ENCODE data around the gene NCS1. TPM values are rescaled to one million over a fixed set of nuclear protein-coding genes. Genes with fewer than 3 reads are reported as not detected.
"Not testable (repeated sequence)": the region's sequence is repeated elsewhere in the genome, so short reads cannot be mapped to it uniquely, and the experiment has no call there.

The NCS1 gene
- total and polyA plus RNA-seq, 5 donors from 2014 or later = 0.22 TPM; not detected in 4

DNA sequence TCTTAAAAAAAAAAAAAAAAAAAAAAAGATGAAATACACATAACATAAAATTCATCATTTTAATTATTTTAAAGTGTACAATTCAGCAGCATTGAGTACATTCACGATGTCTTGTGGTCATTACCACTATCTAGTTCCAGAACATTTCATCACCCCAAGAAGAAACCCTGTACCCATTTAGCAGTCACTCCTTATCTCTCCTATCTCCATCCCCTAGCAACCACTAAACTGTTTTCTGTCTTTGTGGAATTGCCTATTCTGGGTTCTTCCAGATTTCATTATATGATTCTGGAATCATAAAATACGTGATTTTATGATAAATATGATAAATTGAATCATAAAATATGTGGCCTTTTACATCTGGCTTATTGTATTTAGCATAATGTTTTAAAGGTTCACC, 84.4 kb downstream of the NCS1 start:
- Histone ChIP-seq H3K27me3 (ENCODE audit: control insufficient read depth, insufficient read depth, low read length) (peaks cover 1% of the 10 kb centered on the region), H3K36me3 (ENCODE audit: control insufficient read depth, insufficient read depth, low read length) (no peaks in the 10 kb centered on the region), H3K27ac (ENCODE audit: insufficient read depth, low read length, poor library complexity, severe bottlenecking) (no peak overlapping the region), H3K4me3 (ENCODE audit: low read depth, low read length) (no peak overlapping the region), H3K9me3 (ENCODE audit: control insufficient read depth in 2 of 2, low read length in 2 of 2) (no peaks in the 10 kb centered on the region), H3K4me1 (ENCODE audit: control insufficient read depth, insufficient read depth, low read length, poor library complexity, severe bottlenecking) (no peaks in the 10 kb centered on the region)
- Mint-ChIP-seq H3K4me1 (no peaks in the 10 kb centered on the region), H3K9me3 (peaks cover 0 to 5% (median 0%) of the 10 kb centered on the region in 7 donors), H3K36me3 (no peaks in the 10 kb centered on the region), H3K4me3 (no peak overlapping the region), H3K27ac (no peak overlapping the region), H3K27me3 (peaks cover 16% of the 10 kb centered on the region)
- no peak for ATAC-seq (ENCODE audit: low read depth in 2 of 2)
- DNase-seq = no peak

DNA sequence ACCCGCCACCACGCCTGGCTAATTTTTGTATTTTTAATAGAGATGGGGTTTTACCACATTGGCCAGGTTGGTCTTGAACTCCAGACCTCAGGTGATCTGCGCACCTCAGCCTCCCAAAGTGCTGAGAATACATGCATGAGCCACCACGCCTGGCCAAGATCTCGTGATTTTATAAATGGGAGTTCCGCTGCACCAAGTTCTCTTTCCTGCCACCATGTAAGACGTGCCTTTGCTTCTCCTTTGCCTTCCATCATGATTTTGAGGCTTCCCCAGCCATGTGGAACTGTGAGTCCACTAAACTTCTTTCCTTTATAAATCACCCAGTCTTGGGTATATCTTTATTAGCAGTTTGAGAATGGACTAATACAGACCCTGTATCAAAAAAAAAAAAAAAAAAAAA, 85.9 kb downstream of the NCS1 start:
- not testable (repeated sequence) for H3K36me3 ChIP-seq (ENCODE audit: control insufficient read depth, insufficient read depth, low read length); H3K36me3 Mint-ChIP-seq; H3K4me1 ChIP-seq (ENCODE audit: control insufficient read depth, insufficient read depth, low read length, poor library complexity, severe bottlenecking); H3K4me3 ChIP-seq (ENCODE audit: low read depth, low read length); DNase-seq; H3K4me1 Mint-ChIP-seq; H3K9me3 Mint-ChIP-seq; ATAC-seq (ENCODE audit: low read depth in 2 of 2); H3K4me3 Mint-ChIP-seq; H3K27ac ChIP-seq (ENCODE audit: insufficient read depth, low read length, poor library complexity, severe bottlenecking); H3K27ac Mint-ChIP-seq; H3K27me3 ChIP-seq (ENCODE audit: control insufficient read depth, insufficient read depth, low read length); H3K9me3 ChIP-seq (ENCODE audit: control insufficient read depth in 2 of 2, low read length in 2 of 2)
- peaks cover 16% of the 10 kb centered on the region for H3K27me3 Mint-ChIP-seq

DNA sequence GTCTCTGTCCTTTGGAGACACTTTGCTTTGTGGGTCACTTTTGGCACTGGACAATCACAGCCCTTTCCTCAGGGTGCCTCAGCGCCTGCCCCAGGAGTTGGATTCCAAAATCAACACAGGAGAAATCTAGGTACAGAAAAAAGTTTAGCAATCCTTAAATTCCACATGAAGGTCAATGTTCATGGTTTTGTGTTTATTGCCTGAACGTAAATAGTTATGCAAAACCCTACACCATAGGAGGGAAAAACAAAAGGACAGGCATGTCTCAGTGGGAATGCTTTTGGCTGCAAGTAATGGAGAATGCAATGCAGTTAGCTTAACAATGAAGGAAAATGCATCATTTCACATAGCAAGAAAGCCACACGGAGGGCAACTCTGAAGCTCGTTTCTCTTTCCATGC, 86.8 kb downstream of the NCS1 start:
- no peak for ATAC-seq (ENCODE audit: low read depth in 2 of 2)
- H3K27ac ChIP-seq (ENCODE audit: insufficient read depth, low read length, poor library complexity, severe bottlenecking) = no peak overlapping the region
- no peak overlapping the region for H3K4me3 ChIP-seq (ENCODE audit: low read depth, low read length)
- DNase-seq = no peak
- peaks cover 8% of the 10 kb centered on the region for H3K27me3 ChIP-seq (ENCODE audit: control insufficient read depth, insufficient read depth, low read length)
- no peaks in the 10 kb centered on the region for H3K36me3 ChIP-seq (ENCODE audit: control insufficient read depth, insufficient read depth, low read length)
- H3K4me1 Mint-ChIP-seq = no peaks in the 10 kb centered on the region
- peaks cover 0 to 5% (median 0%) of the 10 kb centered on the region in 7 donors for H3K9me3 Mint-ChIP-seq
- H3K4me1 ChIP-seq (ENCODE audit: control insufficient read depth, insufficient read depth, low read length, poor library complexity, severe bottlenecking) = no peaks in the 10 kb centered on the region
- no peaks in the 10 kb centered on the region for H3K36me3 Mint-ChIP-seq
- no peaks in the 10 kb centered on the region for H3K9me3 ChIP-seq (ENCODE audit: control insufficient read depth in 2 of 2, low read length in 2 of 2)
- H3K4me3 Mint-ChIP-seq = no peak overlapping the region
- no peak overlapping the region for H3K27ac Mint-ChIP-seq
- peaks cover 18% of the 10 kb centered on the region for H3K27me3 Mint-ChIP-seq

DNA sequence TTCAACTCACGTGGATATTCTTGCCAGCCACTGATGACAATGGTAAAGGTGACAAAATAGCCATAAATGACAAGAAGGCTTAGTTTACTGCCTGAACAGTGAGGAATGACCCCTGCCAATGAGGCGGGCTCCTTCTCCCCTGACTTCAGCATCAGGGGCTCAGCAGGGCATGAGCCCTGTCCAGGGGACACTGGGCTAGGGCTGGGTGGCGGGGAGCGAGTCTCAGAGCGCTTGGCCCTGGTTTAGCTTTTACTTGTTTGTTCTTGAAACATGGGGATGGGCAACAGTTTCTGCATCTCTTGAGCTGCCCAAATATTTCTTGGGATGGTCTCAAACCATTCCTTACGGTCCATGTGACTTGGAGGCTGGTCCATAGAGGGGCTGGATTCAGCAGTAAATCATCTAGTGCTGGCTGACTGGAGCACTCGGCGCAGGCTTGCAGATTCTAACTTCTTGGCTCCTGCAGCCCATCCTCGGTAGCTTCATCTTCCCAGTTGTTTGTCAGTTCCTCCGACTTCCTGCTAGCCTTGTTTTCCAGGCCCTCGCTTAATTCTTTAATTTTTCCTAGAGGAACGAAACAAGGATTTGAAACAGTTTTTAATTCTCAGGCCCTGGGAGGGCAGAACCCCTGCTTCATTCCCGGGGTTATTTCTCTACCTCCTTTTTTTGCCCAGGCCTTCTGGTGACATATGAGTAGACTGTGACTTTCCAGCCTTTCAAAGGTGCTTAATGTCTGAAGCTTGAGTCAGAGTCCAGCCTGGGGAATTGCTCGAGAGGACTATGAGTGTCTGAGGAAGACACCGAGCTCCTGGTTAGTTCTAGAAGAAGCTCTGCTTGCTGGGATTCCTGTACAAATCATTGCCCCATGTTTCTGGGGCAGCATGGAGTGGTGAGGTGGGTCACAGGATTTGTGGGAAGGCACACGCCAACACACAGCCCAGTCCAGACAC, 88.9 kb downstream of the NCS1 start:
- Mint-ChIP-seq H3K4me1 (peaks cover 0 to 2% (median 0%) of the 10 kb centered on the region in 4 donors), H3K9me3 (peaks cover 0 to 5% (median 0%) of the 10 kb centered on the region in 7 donors), H3K27me3 (peaks cover 29% of the 10 kb centered on the region), H3K4me3 (no peak overlapping the region), H3K27ac (no peak overlapping the region), H3K36me3 (no peaks in the 10 kb centered on the region)
- Histone ChIP-seq H3K4me3 (ENCODE audit: low read depth, low read length) (no peak overlapping the region), H3K36me3 (ENCODE audit: control insufficient read depth, insufficient read depth, low read length) (no peaks in the 10 kb centered on the region), H3K27ac (ENCODE audit: insufficient read depth, low read length, poor library complexity, severe bottlenecking) (no peak overlapping the region), H3K9me3 (ENCODE audit: control insufficient read depth in 2 of 2, low read length in 2 of 2) (no peaks in the 10 kb centered on the region), H3K27me3 (ENCODE audit: control insufficient read depth, insufficient read depth, low read length) (peaks cover 16% of the 10 kb centered on the region), H3K4me1 (ENCODE audit: control insufficient read depth, insufficient read depth, low read length, poor library complexity, severe bottlenecking) (no peaks in the 10 kb centered on the region)
- no peak for ATAC-seq (ENCODE audit: low read depth in 2 of 2)
- DNase-seq = no peak

DNA sequence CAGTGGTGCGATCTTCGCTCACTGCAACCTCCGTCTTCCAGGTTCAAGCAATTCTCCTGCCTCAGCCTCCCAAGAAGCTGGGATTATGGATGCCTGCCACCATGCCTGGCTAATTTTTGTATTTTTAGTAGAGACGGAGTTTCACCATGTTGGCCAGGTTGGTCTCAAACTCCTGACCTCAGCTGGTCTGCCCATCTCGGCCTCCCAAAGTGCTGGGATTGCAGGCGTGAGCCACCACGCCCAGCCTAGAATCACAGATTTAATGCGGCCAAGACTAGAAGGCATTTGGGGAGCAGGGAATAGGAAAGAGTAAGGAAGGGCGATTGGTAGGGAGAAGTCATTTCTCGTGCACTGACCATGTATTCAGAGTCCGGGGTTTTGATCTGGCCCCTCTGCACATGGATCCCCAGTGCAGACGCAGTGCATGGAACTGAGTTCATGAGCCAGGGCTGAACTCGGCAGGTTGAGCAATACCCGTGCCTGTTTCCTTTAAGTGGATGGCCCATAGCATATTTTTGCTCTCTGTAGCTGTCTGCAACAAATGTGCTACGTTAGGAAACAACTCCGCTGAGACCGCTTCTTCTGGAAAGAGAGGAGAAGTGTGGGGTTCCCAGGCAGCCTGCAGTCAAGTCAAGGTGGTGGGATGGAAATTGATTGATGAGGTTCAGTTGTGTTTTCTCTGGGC, 90.0 kb downstream of the NCS1 start:
- no peak overlapping the region for H3K27ac ChIP-seq (ENCODE audit: insufficient read depth, low read length, poor library complexity, severe bottlenecking)
- DNase-seq = no peak
- H3K4me1 Mint-ChIP-seq = peaks cover 0 to 2% (median 0%) of the 10 kb centered on the region in 4 donors
- H3K9me3 ChIP-seq (ENCODE audit: control insufficient read depth in 2 of 2, low read length in 2 of 2) = no peaks in the 10 kb centered on the region
- no peak overlapping the region for H3K4me3 ChIP-seq (ENCODE audit: low read depth, low read length)
- H3K27me3 ChIP-seq (ENCODE audit: control insufficient read depth, insufficient read depth, low read length) = peaks cover 16% of the 10 kb centered on the region
- H3K9me3 Mint-ChIP-seq = peaks cover 0 to 5% (median 0%) of the 10 kb centered on the region in 7 donors
- H3K27ac Mint-ChIP-seq = no peak overlapping the region
- H3K27me3 Mint-ChIP-seq = peaks cover 40% of the 10 kb centered on the region
- no peak overlapping the region for H3K4me3 Mint-ChIP-seq
- no peaks in the 10 kb centered on the region for H3K36me3 Mint-ChIP-seq
- no peaks in the 10 kb centered on the region for H3K36me3 ChIP-seq (ENCODE audit: control insufficient read depth, insufficient read depth, low read length)
- no peak for ATAC-seq (ENCODE audit: low read depth in 2 of 2)
- H3K4me1 ChIP-seq (ENCODE audit: control insufficient read depth, insufficient read depth, low read length, poor library complexity, severe bottlenecking) = no peaks in the 10 kb centered on the region

DNA sequence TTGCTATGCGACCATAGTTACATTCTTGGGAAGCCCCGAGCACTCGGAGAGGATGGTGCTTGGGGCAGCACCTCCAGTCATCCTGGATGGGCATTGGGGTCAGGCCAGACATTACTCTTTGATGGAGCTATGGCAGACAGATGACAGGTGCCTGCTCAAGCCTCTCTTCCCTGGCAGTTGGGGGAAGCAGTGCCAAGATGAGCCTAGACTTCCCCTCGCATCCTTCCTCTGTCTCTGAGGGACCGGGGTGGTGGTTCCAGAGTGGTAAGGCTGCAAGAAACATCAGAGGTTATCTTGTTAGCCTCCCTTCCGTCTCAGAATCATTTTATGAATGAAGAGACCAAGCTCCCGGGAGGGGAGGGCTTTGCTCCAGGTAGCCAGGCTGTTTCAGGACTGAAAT, 90.6 kb downstream of the NCS1 start:
- no peak overlapping the region for H3K27ac Mint-ChIP-seq
- Histone ChIP-seq H3K36me3 (ENCODE audit: control insufficient read depth, insufficient read depth, low read length) (no peaks in the 10 kb centered on the region), H3K9me3 (ENCODE audit: control insufficient read depth in 2 of 2, low read length in 2 of 2) (no peaks in the 10 kb centered on the region), H3K27me3 (ENCODE audit: control insufficient read depth, insufficient read depth, low read length) (peaks cover 18% of the 10 kb centered on the region), H3K4me3 (ENCODE audit: low read depth, low read length) (no peak overlapping the region), H3K27ac (ENCODE audit: insufficient read depth, low read length, poor library complexity, severe bottlenecking) (no peak overlapping the region), H3K4me1 (ENCODE audit: control insufficient read depth, insufficient read depth, low read length, poor library complexity, severe bottlenecking) (no peaks in the 10 kb centered on the region)
- DNase-seq = no peak
- H3K27me3 Mint-ChIP-seq = peaks cover 46% of the 10 kb centered on the region
- H3K4me3 Mint-ChIP-seq = no peak overlapping the region
- H3K4me1 Mint-ChIP-seq = peaks cover 0 to 2% (median 0%) of the 10 kb centered on the region in 4 donors
- H3K36me3 Mint-ChIP-seq = no peaks in the 10 kb centered on the region
- H3K9me3 Mint-ChIP-seq = peaks cover 0 to 5% (median 0%) of the 10 kb centered on the region in 7 donors
- ATAC-seq (ENCODE audit: low read depth in 2 of 2) = no peak

DNA sequence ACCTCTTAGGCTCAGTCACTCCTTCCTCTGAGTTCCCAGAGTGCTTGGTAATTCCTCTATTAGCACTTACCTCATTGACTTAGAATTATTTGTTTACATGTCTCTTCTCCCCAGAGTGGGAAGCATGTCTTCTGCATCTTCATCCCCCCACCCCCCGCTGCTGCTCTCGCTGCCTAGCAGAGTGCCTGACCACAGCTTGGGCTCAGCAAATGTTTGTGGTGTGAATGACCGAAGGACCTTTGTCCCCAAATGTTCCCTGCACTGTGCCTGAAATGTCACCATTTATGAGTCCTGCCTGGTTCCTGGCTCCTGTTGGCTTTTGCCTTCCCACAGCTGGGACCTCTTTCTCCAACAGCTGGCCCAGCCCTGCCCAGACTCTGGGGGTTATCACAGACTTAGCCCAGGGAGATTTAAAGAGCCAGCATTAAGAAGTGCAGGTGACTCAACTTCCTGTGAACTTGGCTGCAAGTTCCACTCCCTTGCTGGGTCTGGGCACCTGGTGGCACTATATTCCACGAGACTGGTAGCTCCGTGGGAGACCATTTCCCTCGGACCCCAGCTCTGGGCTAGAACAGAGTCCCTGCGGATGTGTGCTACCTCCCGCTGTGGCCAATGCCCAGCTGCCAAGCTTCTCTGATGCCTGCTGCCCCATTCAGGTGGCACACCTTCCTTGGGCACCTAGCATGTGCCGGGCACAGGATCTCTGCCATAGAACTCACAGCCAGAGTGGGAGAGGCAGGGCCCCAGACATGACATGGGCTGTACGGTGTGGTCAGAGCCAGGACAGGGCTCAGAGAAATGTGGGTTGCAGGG, 91.6 kb downstream of the NCS1 start:
- H3K27ac ChIP-seq (ENCODE audit: insufficient read depth, low read length, poor library complexity, severe bottlenecking) = no peak overlapping the region
- no peak overlapping the region for H3K4me3 ChIP-seq (ENCODE audit: low read depth, low read length)
- no peaks in the 10 kb centered on the region for H3K4me1 ChIP-seq (ENCODE audit: control insufficient read depth, insufficient read depth, low read length, poor library complexity, severe bottlenecking)
- Mint-ChIP-seq H3K9me3 (peaks cover 0 to 5% (median 0%) of the 10 kb centered on the region in 7 donors), H3K4me1 (peaks cover 0 to 4% (median 1%) of the 10 kb centered on the region in 4 donors), H3K27ac (no peak overlapping the region), H3K4me3 (no peak overlapping the region), H3K27me3 (peaks cover 54% of the 10 kb centered on the region), H3K36me3 (no peaks in the 10 kb centered on the region)
- no peaks in the 10 kb centered on the region for H3K9me3 ChIP-seq (ENCODE audit: control insufficient read depth in 2 of 2, low read length in 2 of 2)
- peaks cover 18% of the 10 kb centered on the region for H3K27me3 ChIP-seq (ENCODE audit: control insufficient read depth, insufficient read depth, low read length)
- no peak for DNase-seq
- ATAC-seq (ENCODE audit: low read depth in 2 of 2) = no peak
- no peaks in the 10 kb centered on the region for H3K36me3 ChIP-seq (ENCODE audit: control insufficient read depth, insufficient read depth, low read length)
